Measurements from ENCODE around the gene BAIAP3. TPM values are rescaled to one million over a fixed set of nuclear protein-coding genes. Genes with fewer than 3 reads are reported as not detected.

The BAIAP3 gene
- total and polyA plus RNA-seq, 2 of the 8 experiments (the other 6 are each of a cell fraction or from before 2014, with no cell fraction given): 2.9 to 6.8 TPM

DNA sequence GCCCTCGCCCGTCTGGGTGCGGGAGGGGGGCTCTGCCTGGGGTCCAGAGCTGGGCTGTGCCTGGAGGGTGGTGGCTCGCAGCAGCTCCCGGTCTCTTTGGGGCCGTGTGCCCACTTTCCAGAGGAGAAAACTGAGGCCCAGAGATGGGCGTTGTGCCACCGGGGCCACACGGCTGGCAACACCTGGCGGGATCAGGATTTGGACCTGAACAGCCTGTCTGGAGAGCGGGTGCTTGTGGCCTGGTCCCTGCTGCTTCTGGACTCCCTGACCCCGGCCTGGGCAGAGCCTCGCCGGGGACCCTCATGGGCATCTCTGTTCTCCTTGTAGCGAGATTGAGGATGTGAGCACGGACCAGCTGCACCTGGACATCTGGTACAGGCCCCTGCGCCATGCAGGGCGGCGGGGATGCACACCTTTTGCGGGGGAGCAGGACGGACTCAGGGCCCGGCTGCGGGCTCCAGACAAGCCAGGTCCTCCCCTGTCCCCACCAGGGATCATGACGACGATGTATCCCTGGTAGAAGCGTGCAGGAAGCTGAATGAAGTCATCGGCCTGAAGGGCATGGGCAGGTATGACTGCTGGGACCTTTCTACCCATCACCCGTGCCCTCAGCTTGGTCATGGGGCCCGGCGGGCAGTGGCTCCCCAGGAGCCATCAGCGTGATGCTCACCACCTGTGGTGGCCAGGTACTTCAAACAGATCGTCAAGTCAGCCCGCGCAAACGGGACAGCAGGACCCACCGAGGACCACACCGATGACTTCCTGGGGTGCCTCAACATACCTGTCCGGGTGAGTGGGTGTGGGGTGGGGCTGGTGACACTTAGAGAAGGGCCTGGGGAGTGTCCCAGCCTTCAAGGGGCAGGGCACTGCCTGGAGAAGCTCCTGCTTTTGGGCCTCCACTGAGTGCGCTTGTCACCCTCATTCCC, 8.3 kb downstream of the BAIAP3 start (continued):
- no peak for TF ChIP-seq ATF3 (IDR thresholded peaks at IDR 0.05; ENCODE audit: insufficient read depth, low read depth, low read length)
- TF ChIP-seq PHF8 (conservative IDR thresholded peaks at IDR 0.05; ENCODE audit: low read depth, low read length): no peak
- TF ChIP-seq KDM5A (IDR thresholded peaks at IDR 0.05; ENCODE audit: low read length): no peak
